GM21528 (cell line): ENCODE data around the gene C4BPB.

ENCODE experiments used
- ATAC-seq: cut with Tn5 transposase; IDR thresholded peaks from one replicate; pipeline ENCODE4 v1.9.1; 2021; ENCODE audit warnings: mild to moderate bottlenecking, moderate library complexity; ENCODE audit not compliant: unreplicated experiment, low FRiP score

Gene C4BPB

GRCh38 chr1:207058878-207059867 lies 29.5 kb upstream of the C4BPB start:
- ATAC-seq: no peak

- no peak for ATAC-seq
Measured at GRCh38 chr1:207059881-207060280, 28.8 kb upstream of the C4BPB start.

- no peak for ATAC-seq
Measured at GRCh38 chr1:207060596-207060995, 28.1 kb upstream of the C4BPB start.

GRCh38 chr1:207062058-207062457 lies 26.6 kb upstream of the C4BPB start:
- no peak for ATAC-seq

GRCh38 chr1:207063014-207063413 lies 25.6 kb upstream of the C4BPB start:
- ATAC-seq: no peak

GRCh38 chr1:207064561-207064960 lies 24.1 kb upstream of the C4BPB start:
- ATAC-seq: no peak

GRCh38 chr1:207067185-207067584 lies 21.5 kb upstream of the C4BPB start:
- no peak for ATAC-seq

- ATAC-seq: no peak
Measured at GRCh38 chr1:207067665-207068064, 21.0 kb upstream of the C4BPB start.

- ATAC-seq: no peak
Measured at GRCh38 chr1:207069061-207069460, 19.6 kb upstream of the C4BPB start.

- ATAC-seq: no peak
Measured at GRCh38 chr1:207069858-207070506, 18.7 kb upstream of the C4BPB start.

GRCh38 chr1:207070811-207071210 lies 17.8 kb upstream of the C4BPB start:
- ATAC-seq: no peak

GRCh38 chr1:207071426-207071825 lies 17.2 kb upstream of the C4BPB start:
- ATAC-seq: no peak

- no peak for ATAC-seq
Measured at GRCh38 chr1:207072233-207072632, 16.4 kb upstream of the C4BPB start.

GRCh38 chr1:207073906-207074820 lies 14.5 kb upstream of the C4BPB start:
- ATAC-seq: no peak

GRCh38 chr1:207076181-207076955 lies 12.3 kb upstream of the C4BPB start:
- no peak for ATAC-seq

- ATAC-seq: no peak
Measured at GRCh38 chr1:207077012-207077411, 11.6 kb upstream of the C4BPB start.

GRCh38 chr1:207077470-207078377 lies 10.9 kb upstream of the C4BPB start:
- no peak for ATAC-seq

GRCh38 chr1:207078578-207079132 lies 10.0 kb upstream of the C4BPB start:
- no peak for ATAC-seq
